GM13977 (cell line): ENCODE results near the gene CFAP20DC.

Experiments used
- DNase-seq: peaks from one replicate; pipeline ENCODE4 v3.0.0; 2012; ENCODE audit warnings: low spot score
- CTCF ChIP-seq: IDR thresholded peaks from 2 replicates; pipeline ENCODE4 v1.5.1; 2012; ENCODE audit warnings: mild to moderate bottlenecking, control low read depth; ENCODE audit not compliant: insufficient read depth; ENCODE audit errors: extremely low read depth, missing control alignments
- in situ Hi-C: fragments of 300-500 bp; cut with MboI; formaldehyde crosslinking; loops from one replicate; pipeline ENCODE4 v1.12.0; 2022; ENCODE audit warnings: low sequenced_read_pairs, low pct_unique_long_range_greater_than_20kb, mixed read lengths, inconsistent platforms; ENCODE audit not compliant: unreplicated experiment

CFAP20DC gene

GRCh38 chr3:59006634-59007517 is 42.9 kb downstream of the CFAP20DC start:
- no peak for DNase-seq
- TF ChIP-seq CTCF, result no peak
- in situ Hi-C loops, result no loop called here

DNA sequence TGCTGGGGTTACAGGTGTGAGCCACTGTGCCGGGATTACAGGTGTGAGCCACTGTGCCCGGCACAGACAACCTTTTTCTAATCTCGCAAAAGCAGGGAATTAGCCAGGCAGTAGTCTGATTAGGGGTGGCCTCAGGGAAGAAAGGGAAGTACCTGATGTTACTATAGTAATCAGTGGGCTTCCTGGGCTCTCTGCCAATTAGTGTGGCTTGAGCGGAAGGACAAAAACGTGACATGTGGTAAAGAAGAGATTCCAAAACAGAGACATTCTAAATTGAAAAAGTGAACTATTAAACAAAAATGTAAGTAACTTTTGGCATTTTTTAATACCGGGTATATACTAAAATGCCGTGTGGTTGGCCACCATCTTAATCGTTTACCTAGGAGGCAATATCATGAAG is 48.1 kb downstream of the CFAP20DC start:
- TF ChIP-seq CTCF, result no peak
- in situ Hi-C loops, result no loop called here
- no peak for DNase-seq

DNA sequence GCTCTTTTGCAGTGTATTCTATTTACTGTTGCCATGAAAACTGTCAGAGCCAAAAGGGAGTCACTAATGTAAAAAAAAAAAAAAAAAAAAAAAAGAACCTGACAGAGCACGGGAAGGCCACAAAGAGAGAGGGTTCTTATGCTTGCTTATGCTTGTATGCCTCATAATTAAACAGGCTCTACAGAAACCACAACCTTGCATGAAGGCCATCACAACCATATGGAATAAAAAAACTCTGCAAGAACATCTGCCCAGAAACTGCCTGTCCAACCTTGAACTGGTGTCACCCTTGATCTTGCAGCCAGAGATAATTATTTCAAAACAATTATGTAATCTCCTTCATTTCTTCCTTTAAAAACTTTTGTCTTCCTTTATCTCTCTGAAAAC is 50.1 kb downstream of the CFAP20DC start:
- in situ Hi-C loops, result no loop called here
- no peak for TF ChIP-seq CTCF
- DNase-seq, result no peak

DNA sequence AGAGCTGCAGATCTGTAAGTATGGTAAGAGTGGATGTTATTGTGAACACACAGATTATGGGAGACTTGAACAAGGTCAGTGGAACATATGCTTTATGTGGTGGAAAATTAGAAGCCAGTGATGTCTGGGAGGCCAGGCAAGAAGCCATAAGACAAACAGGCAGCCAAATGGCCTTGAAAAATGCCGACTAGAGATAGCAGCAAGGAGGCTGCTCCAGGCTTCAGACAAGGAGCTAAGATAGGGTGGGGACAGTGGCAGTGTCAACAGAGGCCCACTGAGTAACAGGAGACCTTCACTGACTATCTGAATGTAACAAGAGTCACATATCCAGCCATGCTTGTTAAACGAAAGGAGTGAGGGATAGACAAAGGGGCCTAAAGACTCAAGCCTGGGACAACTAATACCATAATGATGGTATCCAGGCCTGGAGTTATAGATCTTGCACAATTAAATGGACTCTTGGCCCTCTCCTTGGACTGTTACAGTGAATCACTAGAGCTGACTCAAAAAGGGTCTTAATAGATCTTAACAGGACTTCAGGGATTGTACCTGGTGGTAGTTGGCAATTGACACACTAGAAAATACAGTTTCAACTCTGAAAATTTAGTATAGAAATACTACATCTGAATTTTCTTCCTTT is 50.6 kb downstream of the CFAP20DC start:
- TF ChIP-seq CTCF, result no peak
- no peak for DNase-seq
- in situ Hi-C loops, result no loop called here

DNA sequence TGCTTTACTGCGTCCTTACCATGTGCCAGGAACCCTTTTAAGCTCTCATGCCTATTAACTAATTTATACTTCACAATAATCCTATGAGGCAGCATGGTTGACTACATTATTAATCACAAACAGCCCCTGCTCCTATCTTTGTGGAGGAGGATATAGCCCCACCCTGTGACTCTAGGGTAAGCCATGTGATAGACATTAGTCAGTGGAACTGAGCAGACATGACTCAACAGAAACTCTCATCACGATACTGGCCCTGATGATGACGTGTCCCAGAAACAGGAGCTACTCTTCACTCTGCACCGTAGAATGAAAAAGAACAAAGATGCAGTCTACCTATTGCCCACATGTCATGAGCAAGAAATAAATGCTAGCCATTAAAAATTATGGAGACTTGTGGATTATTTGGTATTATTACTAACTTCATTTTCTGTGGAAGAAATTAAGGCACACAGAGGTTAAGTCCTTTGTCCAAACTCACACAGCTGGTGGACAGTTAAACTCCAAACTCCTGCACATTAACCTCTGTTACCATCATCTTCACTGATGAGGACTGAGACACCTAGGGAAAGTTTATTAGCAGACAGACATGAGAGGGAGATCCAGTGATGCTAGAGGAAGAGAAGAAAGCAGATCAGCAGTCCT is 51.2 kb downstream of the CFAP20DC start:
- no peak for TF ChIP-seq CTCF
- no peak for DNase-seq
- in situ Hi-C loops, result no loop called here

GRCh38 chr3:58996730-58997129 is 53.1 kb downstream of the CFAP20DC start:
- TF ChIP-seq CTCF, result no peak
- DNase-seq, result no peak
- in situ Hi-C loops, result no loop called here
